Testis (tissue), 2 donors: Measurements from ENCODE around the gene ADAM23.

Experiments used
- POLR2A ChIP-seq: fragments of 450-650 bp; IDR thresholded peaks from one replicate; pipeline ENCODE4 v1.6.1; 2017; ENCODE audit warnings: antibody characterized with exemption, mild to moderate bottlenecking, moderate library complexity
- TF ChIP-seq, protein P1 (sequence below), 3 experiments: fragments of 450-650 bp in 2 of 3; fragments of 200-600 bp in 1 of 3; sonication (generic) in 1 of 3; IDR thresholded peaks; one replicate each; pipeline ENCODE4 v1.5.1; 2016 to 2019; ENCODE audit warnings: antibody characterized with exemption in 3 of 3, mild to moderate bottlenecking in 2 of 3, moderate library complexity in 1 of 3

DNA sequence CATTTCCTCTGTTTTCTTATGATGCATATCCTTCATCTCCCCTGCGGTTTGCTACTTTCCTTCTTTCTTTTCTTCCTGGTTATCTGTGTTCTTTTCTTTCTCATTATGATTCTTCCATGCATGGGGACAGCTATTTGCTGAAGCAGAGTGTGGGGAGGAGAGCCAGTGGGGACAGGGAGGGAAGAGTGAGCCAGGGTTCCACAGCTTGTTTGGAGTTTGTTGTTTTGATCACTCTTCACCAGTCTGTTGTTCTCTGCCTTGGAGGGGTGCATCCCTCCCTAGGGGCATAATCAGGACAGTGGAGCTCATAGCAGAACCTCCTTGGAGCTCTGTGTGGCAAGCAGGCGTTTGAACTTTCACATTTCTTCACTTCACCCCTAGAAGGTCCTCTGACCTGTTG, 68.0 kb downstream of the ADAM23 start:
- no peak for TF ChIP-seq POLR2A
- TF ChIP-seq, protein P1, sequence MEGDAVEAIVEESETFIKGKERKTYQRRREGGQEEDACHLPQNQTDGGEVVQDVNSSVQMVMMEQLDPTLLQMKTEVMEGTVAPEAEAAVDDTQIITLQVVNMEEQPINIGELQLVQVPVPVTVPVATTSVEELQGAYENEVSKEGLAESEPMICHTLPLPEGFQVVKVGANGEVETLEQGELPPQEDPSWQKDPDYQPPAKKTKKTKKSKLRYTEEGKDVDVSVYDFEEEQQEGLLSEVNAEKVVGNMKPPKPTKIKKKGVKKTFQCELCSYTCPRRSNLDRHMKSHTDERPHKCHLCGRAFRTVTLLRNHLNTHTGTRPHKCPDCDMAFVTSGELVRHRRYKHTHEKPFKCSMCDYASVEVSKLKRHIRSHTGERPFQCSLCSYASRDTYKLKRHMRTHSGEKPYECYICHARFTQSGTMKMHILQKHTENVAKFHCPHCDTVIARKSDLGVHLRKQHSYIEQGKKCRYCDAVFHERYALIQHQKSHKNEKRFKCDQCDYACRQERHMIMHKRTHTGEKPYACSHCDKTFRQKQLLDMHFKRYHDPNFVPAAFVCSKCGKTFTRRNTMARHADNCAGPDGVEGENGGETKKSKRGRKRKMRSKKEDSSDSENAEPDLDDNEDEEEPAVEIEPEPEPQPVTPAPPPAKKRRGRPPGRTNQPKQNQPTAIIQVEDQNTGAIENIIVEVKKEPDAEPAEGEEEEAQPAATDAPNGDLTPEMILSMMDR (IDR thresholded peaks at IDR 0.05): no peak
